GM18502 (cell line): ENCODE results near the gene EFCAB7.

Experiments used
- ATAC-seq: cut with Tn5 transposase; IDR thresholded peaks from one replicate; pipeline ENCODE4 v1.9.1; 2021; ENCODE audit warnings: mild to moderate bottlenecking; ENCODE audit not compliant: unreplicated experiment, poor library complexity

Gene EFCAB7, protein sequence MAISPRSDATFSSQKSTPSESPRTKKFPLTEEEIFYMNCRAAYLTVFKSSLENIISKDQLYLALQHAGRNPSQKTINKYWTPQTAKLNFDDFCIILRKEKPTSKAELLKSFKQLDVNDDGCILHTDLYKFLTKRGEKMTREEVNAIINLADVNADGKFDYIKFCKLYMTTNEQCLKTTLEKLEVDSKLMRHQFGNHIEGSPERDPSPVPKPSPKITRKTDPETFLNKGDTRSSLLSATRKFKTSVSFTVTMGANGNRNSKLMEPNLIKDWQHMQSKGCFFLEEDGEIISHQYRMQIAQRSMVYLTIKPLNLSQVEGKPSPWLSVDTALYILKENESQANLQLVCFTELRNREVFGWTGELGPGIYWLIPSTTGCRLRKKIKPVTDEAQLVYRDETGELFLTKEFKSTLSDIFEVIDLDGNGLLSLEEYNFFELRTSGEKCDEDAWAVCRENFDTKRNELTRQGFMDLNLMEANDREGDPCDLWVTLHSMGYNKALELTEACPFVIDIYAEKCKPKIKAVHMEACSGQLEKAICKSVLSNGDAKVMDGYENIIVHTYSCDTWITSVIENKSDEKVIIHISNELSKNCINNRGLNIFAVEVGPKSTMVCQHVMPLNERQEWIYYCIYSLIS

DNA sequence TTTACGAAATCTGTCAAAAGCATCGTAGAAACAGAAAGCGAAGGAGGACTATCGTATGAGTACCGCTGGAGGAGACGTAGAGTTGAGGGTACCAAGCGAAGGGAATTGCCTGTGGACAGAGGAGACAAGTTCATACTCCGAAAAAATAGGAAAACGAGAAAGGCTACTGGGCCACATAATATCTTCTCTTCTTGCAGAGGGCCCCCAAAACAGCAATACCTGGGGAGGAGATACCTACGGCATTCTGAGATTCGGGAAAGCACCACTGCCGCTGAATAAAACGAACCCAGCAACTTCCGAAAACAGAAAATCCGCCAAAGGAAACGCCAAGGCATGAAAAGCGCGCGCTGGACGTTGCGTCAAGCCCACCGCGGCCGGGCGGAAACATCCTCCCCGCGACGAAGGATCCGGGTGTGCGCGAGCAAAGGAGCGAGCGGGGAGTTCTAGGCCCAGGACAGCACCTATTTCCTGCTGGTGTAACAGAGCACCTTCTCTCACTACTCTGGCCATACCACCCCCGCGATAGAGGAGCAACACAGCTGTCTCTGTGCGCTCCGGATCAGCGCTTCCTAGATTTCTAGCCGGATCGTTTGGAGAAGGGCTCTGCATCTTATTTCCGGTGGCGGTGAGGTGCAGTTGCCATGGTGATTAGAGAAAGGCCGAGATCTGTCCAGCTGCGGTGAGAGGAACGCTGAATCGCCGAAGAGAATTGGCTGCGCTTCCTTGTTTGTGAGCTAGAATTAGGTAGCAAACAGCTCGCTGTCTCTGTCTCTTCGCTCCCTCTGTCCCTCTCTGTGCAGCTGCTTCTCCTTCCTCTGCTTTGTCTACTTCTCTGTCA lies at the start of gene EFCAB7, which contains the start of gene ITGB3BP:
Gene EFCAB7 (plus strand): TSS at position 635 of the 838 bp plus-strand sequence. CDS start 2,048 bp downstream, outside the sequence.
Gene ITGB3BP (minus strand): TSS at position 335 of the 838 bp plus-strand sequence. CDS start 92 bp downstream, at position 243.
- peak; percentile 91 for ATAC-seq

DNA sequence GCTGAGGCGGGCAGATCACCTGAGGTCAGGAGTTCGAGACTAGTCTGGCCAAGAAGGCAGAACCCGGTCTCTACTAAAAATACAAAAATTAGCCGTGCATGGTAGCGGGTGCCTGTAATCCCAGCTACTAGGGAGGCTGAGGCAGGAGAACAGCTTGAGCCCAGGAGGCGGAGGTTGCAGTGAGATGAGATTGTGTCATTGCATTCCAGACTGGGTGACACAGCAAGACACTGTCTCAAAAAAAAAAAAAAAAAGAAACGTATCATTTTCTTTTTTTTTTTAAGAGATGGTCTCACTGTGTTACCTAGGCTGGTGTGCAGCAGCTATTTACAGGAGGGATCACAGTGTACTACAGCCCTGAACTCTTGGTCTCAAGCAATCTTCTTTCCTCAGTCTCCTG lies 47.6 kb upstream of the EFCAB7 start:
- ATAC-seq = no peak

DNA sequence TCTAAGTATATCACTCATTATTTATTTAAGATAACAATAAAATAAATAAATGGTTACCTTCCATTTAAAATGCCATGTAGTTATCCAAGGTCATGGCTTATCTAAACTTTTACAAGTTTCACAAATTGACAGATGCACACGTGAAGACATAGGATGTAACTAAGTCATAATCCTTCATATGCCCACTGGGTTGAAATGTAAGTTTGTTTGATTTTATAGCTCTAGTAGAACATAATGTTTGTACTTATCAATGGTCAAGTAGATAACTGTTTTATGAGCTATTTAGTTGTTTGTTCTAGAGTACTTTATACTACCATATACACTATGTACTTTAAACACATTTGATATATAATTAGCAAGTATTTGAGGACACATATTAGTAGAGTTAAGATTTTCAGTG lies 43.3 kb upstream of the EFCAB7 start:
- ATAC-seq = no peak

DNA sequence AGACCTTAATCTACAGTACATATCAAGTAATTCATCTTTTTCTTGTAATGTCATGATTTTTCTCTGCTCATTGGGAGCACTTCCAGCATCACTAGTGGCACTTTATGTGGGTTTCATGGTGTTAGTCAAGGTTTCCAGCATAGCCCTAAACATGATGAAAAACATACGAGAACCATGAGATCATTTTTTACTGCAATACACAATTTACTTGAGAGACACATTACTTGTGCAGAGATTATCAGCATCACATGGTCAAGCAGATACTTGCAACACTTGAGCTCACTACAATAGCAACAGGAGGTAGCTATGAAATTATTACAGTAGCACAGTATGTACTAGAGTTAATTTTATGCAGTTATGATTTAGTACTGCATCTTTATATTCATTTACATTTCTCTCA lies 36.7 kb upstream of the EFCAB7 start:
- ATAC-seq = no peak

DNA sequence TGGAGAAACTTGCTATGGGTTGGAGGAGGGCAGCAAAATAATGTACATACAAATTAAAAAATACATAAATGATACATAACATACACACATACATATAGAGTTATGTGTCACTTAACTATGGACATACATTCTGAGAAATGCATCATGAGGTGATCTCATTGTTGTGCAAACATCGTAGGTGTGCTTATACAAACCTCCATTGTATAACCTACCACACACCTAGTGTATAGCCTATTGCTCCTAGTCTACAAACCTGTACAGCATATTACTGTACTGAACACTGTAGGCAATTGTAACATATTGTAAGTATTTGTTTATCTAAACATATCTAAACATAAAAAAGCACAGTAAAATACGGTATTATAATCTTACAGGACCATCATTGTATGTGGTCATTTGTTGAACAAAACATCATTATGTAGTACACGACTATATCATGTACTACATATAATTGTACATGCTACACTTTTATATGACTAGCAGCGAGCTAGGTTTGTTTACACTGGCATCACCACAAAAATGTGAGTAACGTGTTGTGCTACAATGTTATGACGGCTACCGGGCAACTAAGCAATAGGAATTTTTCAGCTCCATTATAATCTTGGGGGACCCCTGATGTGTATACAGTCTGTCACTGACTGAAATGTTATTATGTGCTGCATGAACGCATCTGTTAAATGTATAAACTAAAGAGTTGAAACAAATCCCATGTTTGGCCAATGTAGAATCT lies 35.8 kb upstream of the EFCAB7 start:
- ATAC-seq = no peak

DNA sequence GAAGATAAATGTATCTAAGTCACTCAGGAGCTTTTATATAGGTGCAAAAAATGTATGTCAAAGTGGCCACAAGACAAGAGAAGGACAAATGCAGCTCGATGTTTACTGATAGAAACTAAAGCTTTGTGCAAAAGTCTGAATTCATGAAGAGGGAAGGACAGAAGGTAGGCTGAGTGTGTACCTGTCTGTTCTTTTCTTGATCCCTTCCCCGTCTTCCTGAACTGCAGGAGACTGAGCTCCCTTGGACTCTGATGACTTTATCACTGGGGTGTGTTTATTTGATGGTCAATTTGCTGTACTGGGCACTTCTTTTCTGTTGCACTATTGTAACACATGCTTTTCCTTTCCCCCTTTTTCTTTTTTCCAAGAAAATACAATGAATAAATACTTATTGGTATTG lies 25.7 kb upstream of the EFCAB7 start:
- no peak for ATAC-seq

DNA sequence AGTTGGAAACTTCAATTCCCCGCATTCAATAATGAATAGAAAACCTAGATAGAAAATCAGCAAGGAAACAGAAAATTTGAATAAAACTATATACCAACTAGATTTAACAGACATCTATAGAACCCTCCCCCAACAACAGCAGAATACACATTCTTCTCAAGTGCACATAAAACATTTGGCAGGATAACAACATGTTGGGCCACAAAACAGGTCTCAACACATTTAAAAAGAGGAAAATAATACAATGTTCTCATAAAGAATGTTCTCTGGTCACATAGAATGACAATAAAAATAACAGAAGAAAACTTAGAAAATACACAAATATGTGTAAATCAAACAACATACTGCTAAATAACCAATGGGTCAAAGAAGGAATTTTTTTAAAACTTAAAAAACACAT lies 25.2 kb upstream of the EFCAB7 start:
- no peak for ATAC-seq

DNA sequence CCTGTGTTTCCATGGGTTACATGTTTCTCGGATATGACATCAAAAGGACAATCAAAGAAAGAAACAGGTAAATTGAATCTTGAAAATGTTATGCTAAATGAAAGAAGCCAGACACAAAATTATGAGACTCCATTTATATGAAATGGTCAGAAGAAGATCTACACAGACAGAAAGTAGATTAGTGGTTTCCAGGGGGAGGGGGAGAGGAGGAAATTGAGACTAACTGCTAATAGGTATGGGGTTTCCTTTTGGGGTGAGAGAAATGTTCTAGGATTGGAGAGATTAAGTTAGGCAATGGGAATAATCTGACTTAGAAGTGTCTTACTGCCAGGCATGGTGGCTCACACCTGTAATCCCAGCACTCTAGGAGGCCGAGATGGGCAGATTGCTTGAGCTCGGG lies 22.1 kb upstream of the EFCAB7 start:
- ATAC-seq = no peak

DNA sequence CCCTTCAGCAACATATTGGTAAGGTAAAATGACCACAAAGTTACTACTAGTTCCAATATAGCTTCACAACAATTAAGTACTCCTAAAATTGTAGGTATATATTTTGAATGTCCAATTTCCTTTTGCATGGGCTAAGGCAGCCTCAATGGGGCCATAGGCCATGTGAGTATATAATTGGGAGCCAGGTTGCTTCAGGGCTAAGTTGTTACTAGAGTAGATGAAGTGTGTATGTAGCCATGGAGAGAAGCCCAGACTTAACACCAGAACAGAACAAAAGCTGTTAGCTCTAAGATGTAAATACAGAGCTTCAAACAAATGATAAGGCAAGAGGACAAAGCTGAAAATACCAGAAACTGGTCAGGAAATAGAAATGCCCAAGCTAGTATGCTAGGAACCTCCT lies 16.5 kb upstream of the EFCAB7 start:
- ATAC-seq = no peak

DNA sequence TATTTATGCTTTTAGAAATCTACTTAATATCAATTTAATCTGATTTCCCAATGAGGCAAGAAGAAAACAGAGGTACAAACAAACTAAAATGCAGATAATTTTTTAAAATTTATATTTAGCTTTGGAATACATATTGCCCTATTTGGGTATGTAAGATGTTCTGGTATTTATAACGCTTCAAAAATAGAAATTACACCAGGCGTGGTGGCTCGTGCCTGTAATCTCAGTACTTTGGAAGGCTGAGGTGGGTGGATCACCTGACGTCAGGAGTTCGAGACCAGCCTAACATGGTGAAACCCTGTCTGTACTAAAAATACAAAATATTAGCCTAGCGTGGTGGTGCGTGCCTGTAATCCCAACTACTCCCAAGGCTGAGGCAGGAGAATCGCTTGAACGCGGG lies 13.6 kb upstream of the EFCAB7 start:
- ATAC-seq = no peak

DNA sequence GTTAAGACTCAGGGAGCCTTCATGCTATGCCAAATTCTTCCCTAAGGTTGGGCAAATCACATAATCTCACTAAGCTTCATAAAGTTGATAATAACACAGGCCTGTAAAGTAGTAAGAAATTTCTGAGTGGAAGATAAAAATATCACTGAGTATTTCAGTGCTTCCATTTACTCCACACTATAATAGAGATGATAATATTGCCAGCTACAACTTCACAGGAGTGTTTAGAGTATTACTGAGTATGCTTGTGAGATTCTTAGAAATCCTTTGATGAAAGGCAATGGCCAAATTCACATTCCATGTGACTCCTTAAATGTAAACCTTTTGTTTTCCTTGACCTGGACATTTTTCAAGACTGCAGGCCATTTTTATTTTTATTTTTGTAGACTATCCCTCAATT lies 10.7 kb upstream of the EFCAB7 start:
- ATAC-seq = no peak

DNA sequence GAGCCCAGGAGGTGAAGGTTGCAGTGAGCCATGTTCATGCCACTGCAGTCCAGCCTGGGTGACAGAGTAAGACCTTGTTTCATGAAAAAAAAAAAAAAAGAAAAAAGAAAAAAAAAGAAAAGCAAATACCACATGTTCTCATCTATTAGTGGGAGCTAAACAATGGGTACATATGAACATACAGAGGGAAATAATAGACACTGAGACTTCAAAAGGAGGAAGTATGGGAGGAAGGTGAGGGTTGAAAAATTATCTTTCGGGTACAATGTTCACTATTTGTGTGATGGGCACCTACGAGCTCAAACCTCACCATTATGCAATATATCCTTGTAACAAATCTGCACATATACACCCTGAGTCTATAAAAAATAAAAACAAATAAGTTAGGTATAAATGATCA lies 6.7 kb upstream of the EFCAB7 start:
- no peak for ATAC-seq

DNA sequence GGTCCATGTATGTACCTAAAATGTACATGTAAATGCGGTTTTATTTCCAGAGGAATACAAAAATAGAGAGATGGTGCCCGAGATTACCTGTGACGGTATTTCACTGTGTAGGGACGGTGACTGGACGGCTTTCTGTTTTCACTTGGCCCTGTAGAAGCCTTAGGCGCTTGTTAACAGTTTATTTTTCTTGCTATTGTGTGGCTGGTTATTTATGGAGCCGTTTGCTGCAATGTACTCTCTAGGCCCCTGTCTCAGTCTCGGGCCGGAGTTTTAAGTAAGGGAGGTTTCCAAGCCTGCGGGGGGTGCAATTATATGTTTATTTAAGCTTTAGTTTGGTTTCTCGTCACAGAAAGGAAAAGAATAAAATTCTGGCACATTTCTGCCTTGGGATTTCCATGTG lies 413 bp downstream of the EFCAB7 start:
- peak; percentile 18 for ATAC-seq

DNA sequence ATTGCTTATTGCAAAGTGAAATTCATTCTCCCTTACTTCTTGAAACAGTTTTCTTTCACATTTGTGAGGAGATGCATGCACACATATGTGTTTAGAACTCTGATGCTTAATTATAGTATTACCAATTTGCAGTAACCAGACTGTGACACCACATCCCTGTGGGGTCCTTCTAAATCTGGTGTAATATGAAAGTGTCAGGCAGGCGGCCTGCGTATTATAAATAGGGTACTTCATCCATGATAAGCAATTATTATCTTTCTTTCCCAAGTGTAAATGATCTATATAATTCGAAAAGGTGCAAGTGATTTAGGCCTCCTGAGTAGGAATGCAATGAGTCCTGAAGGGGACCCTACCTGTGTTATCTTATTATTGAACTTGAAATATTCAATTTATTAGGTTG lies 876 bp downstream of the EFCAB7 start:
- no peak for ATAC-seq

DNA sequence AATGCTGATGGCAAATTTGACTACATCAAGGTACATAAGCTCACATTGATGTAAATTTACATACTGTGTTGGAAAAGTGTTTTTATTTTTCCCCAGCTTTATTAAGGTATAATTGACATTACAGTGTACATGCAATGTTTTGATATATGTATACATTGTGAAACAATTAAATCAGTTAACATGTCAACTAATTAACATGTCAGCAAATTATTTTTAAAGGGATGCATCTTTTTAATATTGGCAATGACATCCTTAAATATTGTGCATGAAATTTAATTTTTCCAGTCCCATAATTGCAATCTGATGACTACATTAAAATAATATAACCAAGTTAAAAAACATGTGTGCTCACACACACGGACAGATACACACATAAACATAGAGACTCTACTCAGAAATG lies 9.4 kb downstream of the EFCAB7 start:
- no peak for ATAC-seq

DNA sequence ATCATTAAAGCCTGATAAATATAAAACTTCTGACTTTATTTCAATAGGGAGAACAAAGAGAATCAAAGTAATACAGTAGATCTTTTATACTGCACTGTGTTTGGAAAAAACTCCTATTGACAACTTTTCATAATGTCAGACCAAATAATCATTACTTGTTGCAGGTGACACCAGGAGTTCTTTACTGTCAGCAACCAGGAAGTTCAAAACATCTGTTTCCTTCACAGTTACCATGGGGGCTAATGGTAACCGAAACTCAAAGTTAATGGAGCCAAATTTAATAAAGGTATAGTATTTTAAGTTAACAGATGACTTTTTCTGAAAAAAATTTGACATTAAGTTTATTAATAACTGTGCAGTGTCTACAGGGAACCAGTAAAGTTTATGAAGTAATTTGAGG lies 10.6 kb downstream of the EFCAB7 start:
- no peak for ATAC-seq

DNA sequence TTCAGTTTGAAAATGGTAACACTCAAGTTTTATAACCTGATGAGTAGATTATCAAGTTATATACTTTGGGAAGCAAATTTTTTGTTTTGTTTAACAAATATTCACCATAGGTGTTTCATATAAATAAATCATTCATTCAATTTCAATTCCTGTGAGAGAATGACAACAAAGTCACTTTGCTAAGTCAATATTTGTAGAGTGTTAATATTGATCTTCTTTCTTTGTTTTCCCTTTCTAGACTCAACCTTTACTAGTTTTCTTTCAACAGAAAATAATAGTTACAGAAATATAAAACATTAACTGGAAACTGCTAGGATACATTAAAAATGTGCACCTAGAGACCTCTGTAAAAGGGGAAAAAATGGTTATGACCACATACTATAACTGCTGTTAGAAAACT lies 11.1 kb downstream of the EFCAB7 start:
- ATAC-seq = no peak

DNA sequence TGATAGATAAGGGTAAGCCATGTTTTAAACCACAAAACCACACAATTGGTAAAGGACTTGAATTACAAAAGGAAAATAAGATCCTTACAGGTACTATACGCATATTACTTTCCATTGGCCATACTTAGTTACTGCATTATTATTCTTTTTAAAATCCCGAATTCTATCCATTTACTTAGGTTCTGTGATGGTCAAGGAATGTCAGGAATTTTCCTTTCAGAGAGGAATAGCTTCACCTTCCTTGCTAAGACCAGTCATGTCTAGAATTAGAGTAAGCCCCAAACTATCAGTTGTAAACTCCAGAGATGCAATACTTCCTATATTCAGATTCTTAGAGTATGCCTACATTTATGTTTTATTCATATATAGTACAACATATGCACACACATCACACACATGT lies 13.7 kb downstream of the EFCAB7 start:
- no peak for ATAC-seq

DNA sequence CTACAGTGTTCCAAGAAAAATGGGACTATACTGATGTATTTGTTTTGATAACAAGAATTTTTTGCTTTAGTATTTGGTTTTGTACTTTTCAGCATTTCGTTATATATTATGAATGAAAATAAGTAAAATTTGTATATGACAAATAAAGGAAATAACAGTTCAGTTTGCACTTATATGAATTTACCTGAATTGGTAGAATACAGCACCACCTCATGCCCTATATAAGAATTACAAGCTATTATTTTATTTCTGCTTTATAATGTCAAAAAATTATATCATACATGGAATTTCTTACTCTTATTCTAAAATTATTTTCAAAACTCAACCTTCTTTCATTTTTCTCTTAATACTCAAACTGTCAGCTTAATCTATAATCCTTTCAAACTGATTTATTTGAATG lies 14.6 kb downstream of the EFCAB7 start:
- no peak for ATAC-seq

DNA sequence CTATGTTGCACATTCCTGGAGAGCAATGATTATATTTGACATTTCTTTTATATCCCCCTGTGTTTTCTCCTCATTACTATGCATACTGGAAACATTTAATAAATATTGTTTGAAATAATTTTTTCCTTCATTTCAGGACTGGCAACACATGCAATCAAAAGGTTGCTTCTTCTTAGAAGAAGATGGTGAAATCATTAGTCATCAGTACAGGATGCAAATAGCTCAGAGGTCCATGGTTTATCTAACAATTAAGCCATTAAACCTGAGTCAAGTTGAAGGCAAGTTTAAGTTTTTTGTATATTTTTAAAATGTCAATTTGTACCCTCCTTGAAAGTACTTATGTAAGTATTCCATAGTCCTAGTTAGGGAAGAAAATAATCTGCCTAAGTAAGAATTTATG lies 22.5 kb downstream of the EFCAB7 start:
- ATAC-seq = no peak
